ENCODE results near the gene DNAL1.

DNAL1 gene

GRCh38 chr14:73746520-73747378 is 102.0 kb downstream of the DNAL1 start:
- no peak overlapping the region for H3K27ac ChIP-seq
- TF ChIP-seq ZFX (IDR thresholded peaks at IDR 0.05; ENCODE audit: borderline replicate concordance) = no peak
- TF ChIP-seq, protein P1, sequence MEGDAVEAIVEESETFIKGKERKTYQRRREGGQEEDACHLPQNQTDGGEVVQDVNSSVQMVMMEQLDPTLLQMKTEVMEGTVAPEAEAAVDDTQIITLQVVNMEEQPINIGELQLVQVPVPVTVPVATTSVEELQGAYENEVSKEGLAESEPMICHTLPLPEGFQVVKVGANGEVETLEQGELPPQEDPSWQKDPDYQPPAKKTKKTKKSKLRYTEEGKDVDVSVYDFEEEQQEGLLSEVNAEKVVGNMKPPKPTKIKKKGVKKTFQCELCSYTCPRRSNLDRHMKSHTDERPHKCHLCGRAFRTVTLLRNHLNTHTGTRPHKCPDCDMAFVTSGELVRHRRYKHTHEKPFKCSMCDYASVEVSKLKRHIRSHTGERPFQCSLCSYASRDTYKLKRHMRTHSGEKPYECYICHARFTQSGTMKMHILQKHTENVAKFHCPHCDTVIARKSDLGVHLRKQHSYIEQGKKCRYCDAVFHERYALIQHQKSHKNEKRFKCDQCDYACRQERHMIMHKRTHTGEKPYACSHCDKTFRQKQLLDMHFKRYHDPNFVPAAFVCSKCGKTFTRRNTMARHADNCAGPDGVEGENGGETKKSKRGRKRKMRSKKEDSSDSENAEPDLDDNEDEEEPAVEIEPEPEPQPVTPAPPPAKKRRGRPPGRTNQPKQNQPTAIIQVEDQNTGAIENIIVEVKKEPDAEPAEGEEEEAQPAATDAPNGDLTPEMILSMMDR (IDR thresholded peaks at IDR 0.05) = no peak

- no peak for TF ChIP-seq ZFX (IDR thresholded peaks at IDR 0.05; ENCODE audit: borderline replicate concordance)
- TF ChIP-seq, protein P1 (IDR thresholded peaks at IDR 0.05) = no peak
- no peak overlapping the region for H3K27ac ChIP-seq
Measured at GRCh38 chr14:73747379-73748211, 102.8 kb downstream of the DNAL1 start.

DNA sequence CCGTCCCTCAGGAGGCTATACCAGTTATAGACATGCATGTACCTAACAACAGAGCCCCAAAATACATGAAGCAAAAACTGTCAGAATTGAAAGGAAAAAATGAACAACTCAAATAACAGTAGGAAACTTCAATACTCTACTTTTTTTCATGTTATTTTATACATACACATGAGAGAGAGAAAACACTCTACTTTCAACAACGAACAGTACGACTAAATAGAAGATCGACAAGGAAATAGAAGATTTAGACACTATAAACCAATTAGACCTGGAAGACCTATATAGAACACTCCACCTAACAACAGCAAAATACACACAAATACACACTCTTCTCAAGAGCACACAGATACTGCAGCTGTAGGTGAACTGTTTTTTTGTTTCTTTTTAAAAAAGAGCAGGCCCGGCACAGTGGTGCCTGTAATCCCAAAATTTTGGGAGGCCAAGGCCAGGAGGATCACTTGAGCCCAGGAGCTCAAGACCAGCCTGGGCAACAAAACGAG is 104.1 kb downstream of the DNAL1 start:
- no peak overlapping the region for H3K27ac ChIP-seq
- TF ChIP-seq, protein P1 (IDR thresholded peaks at IDR 0.05) = no peak
- TF ChIP-seq ZFX (IDR thresholded peaks at IDR 0.05; ENCODE audit: borderline replicate concordance) = no peak

DNA sequence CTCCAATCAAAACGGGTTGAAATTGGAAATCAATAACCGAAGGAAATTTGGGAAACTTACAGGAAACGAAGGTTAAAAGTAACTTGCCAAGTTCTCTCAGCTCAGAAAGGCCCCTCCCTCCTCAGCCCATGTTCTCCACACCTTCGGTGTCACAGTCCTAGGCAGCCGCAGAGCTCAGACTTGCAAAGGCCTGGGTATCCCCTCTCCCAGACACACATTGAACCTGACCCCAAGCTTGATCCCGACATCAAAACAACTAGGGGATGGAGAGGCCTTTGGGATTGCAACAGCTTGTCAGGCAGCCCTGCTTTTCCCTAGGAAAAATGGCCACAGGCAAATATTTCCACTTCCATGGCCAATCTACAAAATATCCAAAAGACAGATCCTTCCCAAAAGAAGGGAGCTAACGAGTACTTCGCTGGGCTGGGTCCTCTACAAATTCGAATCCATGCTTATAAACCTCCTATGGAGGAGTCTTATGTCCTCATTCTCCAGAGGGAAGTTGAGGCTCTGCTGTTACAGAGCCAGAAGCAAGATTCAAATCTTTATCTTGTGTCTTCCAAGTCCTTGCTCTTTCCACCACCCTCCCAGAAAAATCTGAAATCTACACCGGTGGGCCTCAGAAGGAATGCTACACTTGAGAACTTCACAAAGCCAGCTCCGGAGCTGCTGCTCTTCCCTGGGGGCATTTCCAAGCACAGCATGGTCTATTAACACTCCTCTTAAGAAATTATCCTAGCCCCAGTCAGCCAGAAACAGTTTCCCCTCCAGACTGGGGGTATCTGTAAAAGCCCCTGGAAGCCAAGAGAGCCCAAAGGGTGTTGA is 105.1 kb downstream of the DNAL1 start:
- TF ChIP-seq ZFX (IDR thresholded peaks at IDR 0.05; ENCODE audit: borderline replicate concordance) = no peak
- TF ChIP-seq, protein P1 (IDR thresholded peaks at IDR 0.05) = no peak
- no peak overlapping the region for H3K27ac ChIP-seq

DNA sequence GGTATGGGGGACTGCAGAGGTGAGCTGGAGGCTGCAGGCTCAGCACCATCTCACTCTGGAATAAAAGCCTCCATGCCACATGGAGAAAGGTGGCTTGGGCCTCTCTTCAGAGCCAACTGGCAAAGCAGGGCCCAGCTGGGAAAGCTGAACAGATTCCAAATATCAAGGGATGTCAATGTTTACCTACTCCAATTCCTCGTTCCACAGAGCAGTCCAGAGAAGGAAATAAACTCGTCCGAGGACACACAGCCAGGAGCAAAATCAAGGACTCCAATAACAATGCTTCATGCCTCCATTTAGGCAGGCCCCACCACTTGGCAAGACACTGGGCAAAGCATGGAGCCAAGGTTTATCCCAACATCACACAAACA is 105.7 kb downstream of the DNAL1 start:
- H3K27ac ChIP-seq = no peak overlapping the region
- TF ChIP-seq, protein P1 (IDR thresholded peaks at IDR 0.05) = no peak
- TF ChIP-seq ZFX (IDR thresholded peaks at IDR 0.05; ENCODE audit: borderline replicate concordance) = no peak

- TF ChIP-seq, protein P1 (IDR thresholded peaks at IDR 0.05) = no peak
- no peak for TF ChIP-seq ZFX (IDR thresholded peaks at IDR 0.05; ENCODE audit: borderline replicate concordance)
- no peak overlapping the region for H3K27ac ChIP-seq
Measured at GRCh38 chr14:73751157-73751691, 106.4 kb downstream of the DNAL1 start.
